Left renal pelvis (tissue), 4 donors: ENCODE results near the gene TMEM42. TPM values are rescaled to one million over a fixed set of nuclear protein-coding genes. Genes with fewer than 3 reads are reported as not detected.
"Not testable (repeated sequence)": the region's sequence is repeated elsewhere in the genome, so short reads cannot be mapped to it uniquely, and the experiment has no call there.

Source experiments
- DNase-seq, 4 donors: peaks; one replicate each; pipeline ENCODE4 v3.0.0-alpha.2; 2013; ENCODE audit warnings: low read depth in 4 of 4, low spot score in 3 of 4
- polyA plus RNA-seq, 4 donors: library from polyadenylated mRNA; unstranded; fragments of 120-200 nt; gene quantifications; one replicate each; pipeline ENCODE4 v1.2.1, GENCODE V29; 2013; ENCODE audit not compliant: insufficient read length in 4 of 4

TMEM42 gene
- polyA plus RNA-seq: 10 to 100 TPM; 17.8 to 28.5 (median 27.0) TPM

DNA sequence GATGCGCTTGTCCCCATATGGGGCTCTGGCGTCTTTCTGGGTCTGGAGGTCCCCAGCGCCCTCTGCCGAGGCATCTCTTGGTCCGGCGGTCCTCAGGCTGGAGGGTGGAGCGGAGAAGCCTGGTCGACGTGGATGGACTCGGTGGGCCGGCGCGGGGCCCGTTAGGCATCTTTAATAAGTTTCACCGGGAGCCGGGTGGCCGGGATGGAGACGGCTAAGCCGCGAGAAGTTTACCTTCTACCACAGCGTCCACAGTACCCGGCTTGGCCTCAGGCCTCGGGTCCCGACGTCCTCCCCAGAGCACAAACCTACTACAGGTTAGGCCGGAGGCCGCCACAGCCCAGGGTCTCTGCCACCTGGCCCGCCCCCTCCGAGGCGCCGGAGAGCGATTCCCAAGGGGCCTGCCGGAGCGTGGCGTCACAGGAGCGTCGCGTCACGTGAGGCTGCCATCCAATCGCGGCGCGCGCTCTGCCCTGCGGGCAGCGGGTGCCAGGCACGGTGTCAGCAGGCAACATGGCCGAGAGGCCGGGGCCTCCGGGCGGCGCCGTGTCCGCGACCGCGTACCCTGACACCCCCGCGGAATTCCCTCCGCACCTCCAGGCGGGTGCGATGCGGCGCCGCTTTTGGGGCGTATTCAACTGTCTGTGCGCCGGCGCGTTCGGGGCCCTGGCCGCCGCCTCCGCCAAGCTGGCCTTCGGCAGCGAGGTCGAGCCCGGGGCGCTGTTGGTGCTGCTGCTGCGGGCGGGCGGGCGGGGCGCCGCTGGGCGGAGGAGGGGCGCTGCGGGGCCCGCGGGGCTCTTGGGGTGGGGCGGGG, at the start of gene TMEM42:
Gene TMEM42, plus strand, starts transcription at position 501 of the 814 bp plus-strand sequence. Its CDS starts 13 bp downstream, at position 514.
- DNase-seq: peak; percentile 79 to 85 (median 84)

DNA sequence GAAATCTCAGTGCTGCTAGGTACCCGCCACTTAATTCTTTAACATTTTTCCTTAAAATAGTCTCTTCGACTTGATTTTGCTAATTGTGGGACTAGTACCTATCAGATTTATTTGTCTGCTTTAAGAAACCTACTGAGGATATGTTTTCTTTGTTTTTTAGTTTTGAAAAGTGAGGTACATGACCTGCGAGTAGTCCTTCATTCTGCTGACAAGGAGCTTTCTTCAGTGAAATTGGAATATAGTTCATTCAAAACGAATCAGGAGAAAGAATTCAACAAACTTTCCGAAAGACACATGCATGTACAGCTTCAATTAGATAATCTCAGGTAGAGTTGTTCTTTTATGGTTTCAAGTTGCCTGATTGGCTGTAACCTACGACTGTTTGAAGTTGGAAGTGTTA, 47.0 kb upstream of the TMEM42 start:
- no peak for DNase-seq

DNA sequence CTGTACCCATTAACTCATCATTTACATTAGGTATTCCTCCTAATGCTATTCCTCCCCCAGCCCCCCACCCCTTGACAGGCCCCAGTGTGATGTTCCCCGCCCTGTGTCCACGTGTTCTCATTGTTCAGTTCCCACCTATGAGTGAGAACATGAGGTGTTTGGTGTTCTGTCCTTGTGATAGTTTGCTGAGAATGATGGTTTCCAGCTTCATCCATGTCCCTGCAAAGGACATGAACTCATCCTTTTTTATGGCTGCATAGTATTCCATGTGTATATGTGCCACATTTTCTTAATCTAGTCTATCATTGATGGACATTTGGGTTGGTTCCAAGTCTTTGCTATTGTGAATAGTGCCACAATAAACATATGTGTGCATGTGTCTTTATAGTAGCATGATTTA, 45.4 kb upstream of the TMEM42 start:
- DNase-seq: not testable (repeated sequence)

DNA sequence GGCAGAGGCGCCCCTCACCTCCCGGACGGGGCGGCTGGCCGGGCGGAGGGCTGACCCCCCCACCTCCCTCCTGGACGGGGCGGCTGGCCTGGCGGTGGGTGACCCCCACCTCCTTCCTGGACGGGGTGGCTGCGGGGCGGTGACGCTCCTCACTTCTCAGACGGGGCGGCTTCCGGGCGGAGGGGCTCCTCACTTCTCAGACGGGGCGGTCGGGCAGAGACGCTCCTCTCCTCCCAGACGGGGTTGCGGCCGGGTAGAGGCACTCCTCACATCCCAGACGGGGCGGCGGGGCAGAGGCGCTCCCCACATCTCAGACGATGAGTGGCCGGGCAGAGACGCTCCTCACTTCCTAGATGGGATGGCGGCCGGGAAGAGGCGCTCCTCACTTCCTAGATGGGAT, 40.5 kb upstream of the TMEM42 start:
- DNase-seq: not testable (repeated sequence)

GRCh38 chr3:44825264-44825925, 36.3 kb upstream of the TMEM42 start:
- no peak for DNase-seq

GRCh38 chr3:44827196-44827595, 34.5 kb upstream of the TMEM42 start:
- no peak for DNase-seq

- no peak for DNase-seq
These were observed 30.5 kb upstream of the TMEM42 start for GRCh38 chr3:44831232-44831631.

- DNase-seq: no peak
These were observed 29.7 kb upstream of the TMEM42 start for GRCh38 chr3:44832032-44832431.

DNA sequence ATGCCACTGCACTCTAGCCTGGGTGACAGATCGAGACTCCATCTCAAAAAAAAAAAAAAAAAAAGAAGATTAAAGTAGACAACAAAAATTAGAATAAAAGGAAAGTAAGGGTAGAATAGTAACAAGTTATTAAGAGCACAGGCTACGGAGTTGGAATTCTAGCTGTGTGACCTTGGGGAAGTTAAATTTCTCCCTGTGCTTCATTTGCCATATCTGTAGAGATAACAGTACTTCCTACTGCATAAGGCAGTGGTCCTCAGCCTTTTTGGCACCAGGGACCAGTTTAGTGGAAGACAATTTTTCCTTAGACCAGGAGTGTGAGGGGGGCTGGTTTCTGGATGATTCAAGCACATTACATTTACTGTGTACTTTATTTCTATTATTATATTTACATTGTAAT, 28.7 kb upstream of the TMEM42 start:
- DNase-seq: no peak

- DNase-seq: no peak
These were observed 28.3 kb upstream of the TMEM42 start for GRCh38 chr3:44833394-44833793.

DNA sequence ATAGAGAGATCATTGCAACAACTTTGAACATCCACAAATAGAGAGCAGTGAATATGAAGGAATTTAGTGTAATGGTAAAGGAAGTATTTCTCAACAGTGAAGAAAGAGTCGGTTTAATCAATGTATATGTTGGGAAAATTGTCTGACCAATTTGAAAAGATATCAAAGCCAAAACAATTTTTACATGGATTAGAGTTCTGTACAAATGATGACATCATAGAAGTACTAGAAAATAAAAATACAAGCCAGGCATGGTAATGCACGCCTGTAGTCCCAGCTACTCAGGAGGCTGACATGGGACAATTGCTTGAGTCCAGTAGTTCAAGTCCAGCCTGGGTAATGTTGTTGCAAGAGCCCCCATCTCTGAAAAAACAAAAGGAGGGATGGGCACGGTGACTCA, 26.0 kb upstream of the TMEM42 start:
- DNase-seq: no peak

DNA sequence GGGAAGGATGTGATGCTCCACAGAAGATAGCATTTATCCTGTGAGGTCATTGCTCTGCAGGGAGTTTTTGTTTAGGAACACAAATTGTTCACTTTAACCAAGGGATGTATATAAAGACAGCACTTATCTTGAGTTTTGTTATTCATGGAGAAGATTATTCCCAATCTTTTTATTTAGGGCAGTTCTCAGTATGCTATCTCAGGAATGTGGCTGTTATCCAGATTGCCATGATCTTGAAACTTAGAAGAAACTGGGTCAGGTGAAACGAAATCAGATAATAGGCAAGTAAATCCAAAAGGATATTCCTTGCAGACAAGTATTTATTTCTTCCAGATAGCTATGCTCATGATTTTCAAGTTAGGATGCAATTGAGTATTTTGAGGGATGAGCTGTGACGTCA, 19.3 kb upstream of the TMEM42 start:
- DNase-seq: no peak

DNA sequence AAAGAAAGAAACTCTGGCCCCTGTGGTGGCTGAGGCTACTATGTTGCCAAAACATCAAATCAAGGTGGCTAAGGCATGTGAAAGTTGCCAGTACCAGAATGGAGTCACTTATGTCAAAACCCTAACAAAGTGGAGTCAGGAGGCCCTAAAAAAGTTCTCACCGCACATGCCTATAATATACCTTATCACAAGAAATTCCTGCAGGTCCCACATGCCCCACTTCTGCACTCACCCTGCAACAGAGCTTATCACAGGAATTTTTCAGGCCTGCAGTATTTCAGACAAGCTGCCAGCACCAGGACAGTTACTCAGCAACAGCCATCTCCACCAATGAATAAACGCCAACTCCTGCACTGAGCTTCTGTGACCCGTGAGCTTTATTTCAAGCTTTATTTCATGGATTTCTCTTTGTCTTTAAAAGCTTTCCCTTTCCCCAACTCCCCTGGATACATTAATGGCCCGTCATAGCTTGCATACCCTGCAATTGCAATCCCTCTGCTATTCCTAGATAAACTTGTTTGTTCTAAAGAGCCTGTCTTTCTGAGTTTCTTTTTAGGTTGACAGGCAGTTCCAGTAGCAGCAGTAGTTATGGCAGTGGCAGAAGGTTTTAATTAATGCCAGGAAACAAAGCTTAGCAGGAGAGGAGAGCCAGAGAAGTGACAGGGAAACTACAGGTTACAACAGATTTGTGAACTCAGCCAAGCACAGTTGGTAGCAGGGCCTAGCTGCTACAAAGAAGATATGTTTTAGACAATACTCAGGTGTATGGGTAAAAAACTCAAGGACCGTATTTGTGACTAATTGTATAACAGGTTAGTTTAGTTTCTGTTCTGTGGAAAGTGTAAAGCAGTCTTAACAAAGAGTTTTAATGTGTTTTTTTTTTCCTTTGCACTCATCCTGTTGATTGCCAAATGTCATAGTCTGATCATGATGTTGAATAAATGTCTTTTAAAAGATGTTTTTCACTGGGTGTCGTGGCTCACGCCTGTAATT, 15.9 kb upstream of the TMEM42 start:
- DNase-seq: no peak

- DNase-seq: no peak
These were observed 13.1 kb upstream of the TMEM42 start for GRCh38 chr3:44848634-44849033.

- not testable (repeated sequence) for DNase-seq
These were observed 5.0 kb upstream of the TMEM42 start for GRCh38 chr3:44856663-44857062.

- DNase-seq: no peak
These were observed 1.6 kb upstream of the TMEM42 start for GRCh38 chr3:44860117-44860516.

DNA sequence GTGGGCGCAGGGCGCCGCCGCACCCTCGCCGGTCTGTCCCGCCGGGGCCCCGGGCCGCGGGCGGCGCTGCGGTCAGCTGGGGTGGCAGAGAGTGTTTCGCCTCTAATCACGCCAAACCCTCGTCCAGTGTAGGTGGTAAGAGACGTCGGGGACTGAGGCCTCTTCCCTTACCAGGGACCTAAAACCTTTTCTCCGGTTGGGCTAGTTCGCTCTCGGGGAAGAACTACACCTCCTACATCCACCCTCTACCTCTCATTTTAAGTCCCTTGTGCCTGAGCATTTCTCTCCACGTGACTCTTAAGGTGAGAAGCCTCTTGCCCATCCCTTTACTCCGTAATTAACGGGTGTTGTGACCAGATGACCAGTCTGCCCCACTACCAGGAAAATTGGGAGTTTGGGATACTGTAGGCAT, 520 bp downstream of the TMEM42 start:
- DNase-seq: peak in 2 of 4 donors; percentile 12 to 21

- DNase-seq: no peak
These were observed 3.7 kb downstream of the TMEM42 start for GRCh38 chr3:44865272-44866035.

DNA sequence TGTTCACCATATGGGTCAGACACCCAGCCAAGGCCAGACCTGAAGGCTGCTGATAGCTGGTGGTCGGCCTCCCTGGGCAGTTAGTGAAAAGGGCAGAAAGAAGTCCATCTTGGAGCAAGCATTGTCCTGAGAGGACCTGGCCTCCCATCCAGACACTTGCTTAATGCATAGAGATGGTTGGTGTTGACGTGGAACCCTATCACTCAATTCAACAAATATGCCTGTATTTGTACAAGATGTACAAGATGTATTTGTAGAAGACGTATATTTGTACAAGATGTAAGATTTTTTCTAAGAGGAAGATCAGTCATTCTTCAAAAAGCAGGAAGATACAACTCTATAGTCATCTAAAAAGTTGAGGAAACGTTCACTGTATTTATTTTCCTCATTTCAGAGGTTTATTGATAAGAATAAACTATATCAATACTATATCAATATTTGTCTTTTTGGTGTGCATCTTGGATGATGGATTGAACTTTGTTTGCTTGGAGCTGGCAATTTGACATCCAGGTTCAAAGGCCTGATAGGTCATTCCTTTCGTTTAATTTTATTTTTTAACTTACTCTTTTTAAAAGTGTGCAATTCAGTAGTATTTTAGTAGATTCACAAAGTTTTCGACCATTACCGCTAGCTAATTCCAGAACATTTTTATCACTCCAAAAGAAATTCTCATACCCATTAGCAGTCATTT, 5.9 kb downstream of the TMEM42 start:
- DNase-seq: no peak
